Mesenteric fat pad (tissue), 1 donor: ENCODE data around the gene TASP1. TPM values are rescaled to one million over a fixed set of nuclear protein-coding genes. Genes with fewer than 3 reads are reported as not detected.
"Not testable (repeated sequence)": the region's sequence is repeated elsewhere in the genome, so short reads cannot be mapped to it uniquely, and the experiment has no call there.

Source experiments
- DNase-seq: peaks from one replicate; pipeline ENCODE4 v3.0.0-alpha.2; 2020; ENCODE audit warnings: low spot score
- long read RNA-seq: library from polyadenylated mRNA; unstranded; transcript quantifications from one replicate; pipeline ENCODE4 v2.0.0, GENCODE V29; 2020
- total RNA-seq: library from RNA; stranded (reverse); fragmentation: NEBNext Ultra II Directional; extraction: Animal tissue kit (Norgen Biotek cat#: 25700); gene quantifications from one replicate; pipeline ENCODE4 v1.2.1, GENCODE V29; 2021
- donor health status: DM: yes; HTN: yes; CAD: no.

Gene TASP1, protein sequence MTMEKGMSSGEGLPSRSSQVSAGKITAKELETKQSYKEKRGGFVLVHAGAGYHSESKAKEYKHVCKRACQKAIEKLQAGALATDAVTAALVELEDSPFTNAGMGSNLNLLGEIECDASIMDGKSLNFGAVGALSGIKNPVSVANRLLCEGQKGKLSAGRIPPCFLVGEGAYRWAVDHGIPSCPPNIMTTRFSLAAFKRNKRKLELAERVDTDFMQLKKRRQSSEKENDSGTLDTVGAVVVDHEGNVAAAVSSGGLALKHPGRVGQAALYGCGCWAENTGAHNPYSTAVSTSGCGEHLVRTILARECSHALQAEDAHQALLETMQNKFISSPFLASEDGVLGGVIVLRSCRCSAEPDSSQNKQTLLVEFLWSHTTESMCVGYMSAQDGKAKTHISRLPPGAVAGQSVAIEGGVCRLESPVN
- total RNA-seq, result 10.9 TPM
- long read RNA-seq, transcript TASP1-201 (14 exons, 2,352 nt), result major isoform, 18 of 46 reads
- long read RNA-seq, partial matches to known transcripts, result 14 of 46 reads
- long read RNA-seq, other reads (novel, unspliced or antisense), result 14 of 46 reads

GRCh38 chr20:13638496-13639149 lies at the start of gene TASP1:
Gene TASP1 (minus strand): TSS chr20:13638932. CDS start chr20:13630078, 8,854 bp downstream.
- peak; percentile 97 for DNase-seq

GRCh38 chr20:13687815-13688214 lies 49.1 kb upstream of the TASP1 start:
- no peak for DNase-seq

DNA sequence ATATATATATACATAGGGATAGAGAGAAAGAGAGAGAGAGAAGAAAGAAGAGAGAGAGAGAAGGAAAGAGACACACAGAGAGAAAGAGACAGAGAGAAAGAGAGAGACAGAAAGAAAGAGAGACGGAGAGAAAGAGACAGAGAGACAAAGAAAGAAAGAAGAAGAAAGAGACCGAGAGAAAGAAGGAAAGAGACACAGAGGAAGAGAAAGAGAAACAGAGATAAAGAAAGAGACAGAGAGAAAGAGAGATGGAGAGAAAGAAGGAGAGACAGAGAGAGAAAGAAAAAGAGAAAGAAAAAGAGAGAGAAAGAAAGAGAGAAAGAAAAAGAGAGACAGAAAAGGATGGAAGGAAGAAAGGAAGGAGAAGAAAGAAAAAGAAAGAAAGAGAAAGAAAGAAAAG lies 46.9 kb upstream of the TASP1 start:
- no peak for DNase-seq

- no peak for DNase-seq
Observed at GRCh38 chr20:13684566-13685222, 46.0 kb upstream of the TASP1 start.

- no peak for DNase-seq
Observed at GRCh38 chr20:13683833-13684232, 45.1 kb upstream of the TASP1 start.

DNA sequence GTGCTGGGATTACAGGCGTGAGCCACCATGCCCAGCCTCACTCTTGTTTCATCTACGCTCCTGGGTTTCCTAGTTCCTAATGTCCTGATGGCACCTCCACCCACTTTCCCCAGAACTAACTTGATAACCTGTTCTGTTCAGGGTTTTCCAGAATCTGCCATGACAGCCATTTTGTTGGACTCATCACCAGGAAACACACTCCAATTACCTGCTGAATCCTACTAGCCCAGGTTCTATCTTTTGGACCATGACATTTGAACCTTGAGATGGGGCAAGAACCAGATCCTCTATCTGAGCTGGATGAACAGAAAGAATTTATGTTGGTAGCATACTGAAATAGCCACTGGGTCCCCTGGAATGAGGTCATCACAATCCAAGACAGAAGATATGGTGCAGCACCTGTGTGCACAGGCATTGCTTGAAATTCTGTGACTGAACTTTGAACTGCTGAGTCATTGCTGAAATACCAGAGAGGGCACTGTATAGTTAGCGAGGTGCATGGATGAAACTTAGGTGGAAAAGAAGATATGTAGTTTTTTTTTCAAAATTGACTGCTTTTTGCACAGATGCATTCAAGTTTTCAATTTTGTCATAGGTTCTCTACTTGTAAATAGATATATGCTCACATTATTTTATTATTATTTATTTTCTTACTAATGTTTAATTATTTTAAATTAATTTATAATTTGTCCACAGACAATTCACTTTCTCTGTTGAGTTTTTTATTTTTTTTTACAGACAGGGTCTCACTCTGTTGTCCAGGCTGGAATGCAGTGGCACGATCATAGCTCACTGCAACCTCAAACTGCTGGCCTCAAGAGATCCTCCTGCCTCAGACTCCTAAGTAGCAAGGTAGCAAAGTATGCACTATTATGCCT lies 42.8 kb upstream of the TASP1 start:
- no peak for DNase-seq

DNA sequence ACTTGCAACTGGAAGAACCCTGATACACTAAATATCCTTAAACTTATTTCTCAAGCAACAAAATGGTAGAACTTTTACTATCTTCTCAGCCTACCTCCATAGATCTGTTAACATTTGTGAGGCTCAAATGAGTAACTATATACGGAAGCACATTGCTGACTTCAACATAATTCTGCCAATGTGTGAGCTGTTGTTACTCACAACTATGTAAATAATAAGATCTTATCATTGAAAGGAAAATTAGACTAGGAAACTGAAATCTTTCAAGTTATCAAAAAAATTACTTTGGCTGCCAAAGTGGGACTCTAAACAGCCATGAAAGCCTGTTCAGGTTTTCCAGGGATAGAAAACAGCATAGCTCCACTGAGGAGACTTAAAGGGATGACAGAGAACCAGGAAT lies 40.2 kb upstream of the TASP1 start:
- no peak for DNase-seq

- DNase-seq, result no peak
Observed at GRCh38 chr20:13677241-13677640, 38.5 kb upstream of the TASP1 start.

GRCh38 chr20:13676682-13677081 lies 38.0 kb upstream of the TASP1 start:
- DNase-seq, result no peak

DNA sequence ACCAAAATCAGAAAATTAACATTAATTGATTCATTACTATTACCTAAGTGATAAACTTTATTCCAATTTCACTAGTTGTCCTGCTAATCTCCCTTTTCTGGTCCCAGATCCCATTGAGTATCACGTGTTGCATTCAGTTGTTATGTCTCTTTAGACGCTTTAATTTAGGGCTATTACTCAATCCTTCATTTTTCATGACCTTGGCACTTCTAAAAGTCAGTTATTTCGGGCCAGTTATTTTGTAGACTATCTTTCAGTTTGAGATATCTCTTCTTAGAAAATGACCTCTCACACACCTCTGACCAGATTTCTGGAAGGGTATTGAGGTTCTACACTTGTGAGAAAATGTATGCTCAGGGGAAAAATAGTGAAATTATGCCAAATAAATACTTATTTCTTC lies 34.0 kb upstream of the TASP1 start:
- no peak for DNase-seq

DNA sequence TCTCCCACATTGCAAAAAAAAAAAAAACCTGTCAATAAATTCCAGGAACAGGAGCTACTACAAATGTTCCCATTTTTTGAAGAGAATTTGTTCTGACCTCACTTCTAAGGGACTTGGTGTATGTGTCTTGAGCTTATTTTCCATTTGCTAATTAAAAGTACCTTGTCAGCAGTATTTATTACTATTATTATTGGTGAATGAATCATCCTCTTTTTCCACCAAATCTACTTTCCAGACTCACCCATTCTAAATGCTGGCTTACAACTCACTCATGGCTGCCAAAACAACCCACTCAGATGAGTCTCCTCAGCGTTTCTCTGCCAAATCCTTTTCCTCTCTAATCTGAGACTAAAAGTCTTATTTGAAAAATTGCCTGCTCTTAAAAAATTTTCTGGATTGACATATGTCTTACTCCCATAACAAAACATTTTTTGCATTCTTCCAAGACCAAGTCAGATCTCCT lies 33.2 kb upstream of the TASP1 start:
- no peak for DNase-seq

- no peak for DNase-seq
Observed at GRCh38 chr20:13671512-13671911, 32.8 kb upstream of the TASP1 start.

DNA sequence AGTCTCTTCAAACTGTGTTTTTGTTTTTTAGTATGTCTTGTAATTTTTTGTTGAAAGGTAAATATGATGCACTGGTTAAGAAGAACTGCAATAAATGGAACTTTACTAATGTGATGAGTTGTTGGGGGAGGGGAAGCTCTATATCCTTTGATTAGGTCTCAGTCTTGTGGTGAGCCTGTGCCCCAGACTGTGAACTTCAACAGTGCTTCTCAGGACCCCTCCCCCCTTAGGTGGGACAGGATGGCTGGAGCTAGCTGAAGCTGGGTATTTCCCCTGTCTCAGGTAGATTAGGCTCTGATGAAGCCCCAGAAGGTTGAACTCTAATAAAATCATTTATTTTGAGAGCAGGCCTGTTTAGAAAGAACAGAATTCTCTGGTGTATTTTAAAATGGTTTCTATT lies 31.4 kb upstream of the TASP1 start:
- DNase-seq, result no peak

GRCh38 chr20:13665709-13666395 lies 27.1 kb upstream of the TASP1 start:
- DNase-seq, result no peak

DNA sequence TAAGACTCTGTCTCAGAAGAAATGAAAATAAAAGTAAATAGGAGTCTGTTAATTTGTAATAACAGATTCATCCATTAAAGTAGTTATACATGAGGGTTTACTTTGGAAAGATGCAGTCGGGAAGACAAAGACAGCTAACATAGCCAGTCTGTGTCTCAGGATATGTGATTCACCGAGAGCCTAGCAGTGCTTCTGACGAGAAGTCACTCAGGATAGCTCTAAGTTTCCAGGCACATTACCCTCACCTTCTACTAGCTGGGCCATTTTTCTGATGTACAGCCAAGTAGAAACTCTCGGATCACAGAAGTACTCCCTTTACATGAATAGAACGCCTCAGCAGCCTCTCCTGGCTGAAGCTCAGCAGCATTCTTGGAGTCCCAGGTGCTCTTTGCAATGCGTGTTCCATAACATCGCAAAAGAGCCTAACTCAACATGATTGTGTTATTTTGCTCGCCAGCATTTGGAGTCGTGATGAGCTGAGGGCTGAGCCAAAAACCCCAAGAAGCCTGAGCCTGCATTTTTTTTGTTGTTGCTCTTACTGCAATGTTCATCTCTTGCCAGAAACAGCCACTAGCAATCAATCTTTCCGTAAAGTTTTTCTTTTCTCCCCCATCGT lies 22.4 kb upstream of the TASP1 start:
- no peak for DNase-seq

- no peak for DNase-seq
Observed at GRCh38 chr20:13659288-13659687, 20.6 kb upstream of the TASP1 start.

DNA sequence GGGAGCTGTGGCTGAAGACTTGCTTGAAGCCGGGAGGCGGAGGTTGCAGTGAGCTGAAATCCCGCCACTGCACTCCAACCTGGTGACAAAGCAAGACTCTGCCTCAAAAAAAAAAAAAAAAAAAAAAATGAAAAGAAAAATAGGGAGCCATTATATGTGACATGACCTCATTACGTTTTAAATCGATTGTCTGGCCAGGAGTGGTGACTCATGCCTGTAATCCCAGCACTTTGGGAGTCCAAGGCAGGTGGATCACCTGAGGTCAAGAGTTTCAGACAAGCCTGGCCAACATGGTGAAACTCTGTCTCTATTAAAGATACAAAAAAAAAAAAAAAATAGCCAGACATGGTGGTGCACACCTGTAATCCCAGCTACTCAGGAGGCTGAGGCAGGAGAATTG lies 19.3 kb upstream of the TASP1 start:
- not testable (repeated sequence) for DNase-seq

- DNase-seq, result no peak
Observed at GRCh38 chr20:13656721-13657368, 18.1 kb upstream of the TASP1 start.

GRCh38 chr20:13654463-13655023 lies 15.8 kb upstream of the TASP1 start:
- no peak for DNase-seq
